Liver (tissue), 9 donors: Measurements from ENCODE around the gene SOSTDC1. TPM values are rescaled to one million over a fixed set of nuclear protein-coding genes. Genes with fewer than 3 reads are reported as not detected.

ENCODE experiments used
- DNase-seq: peaks from one replicate; pipeline ENCODE4 v3.0.0-alpha.2; 2017; ENCODE audit warnings: low spot score
- H3K27ac ChIP-seq, 2 donors: one replicate each; pipeline ENCODE4 v1.7.0; 2013; ENCODE audit warnings: inconsistent platforms in 2 of 2, low read length in 2 of 2, control low read depth in 1 of 2, low read depth in 1 of 2, mild to moderate bottlenecking in 1 of 2
- H3K27me3 ChIP-seq, 4 donors: one replicate each; pipeline versions ENCODE4 v1.6.1 to v1.7.0; 2013; ENCODE audit warnings: low read length in 3 of 4, inconsistent platforms in 1 of 4, mild to moderate bottlenecking in 1 of 4, moderate library complexity in 1 of 4; ENCODE audit not compliant: control insufficient read depth in 4 of 4, insufficient read depth in 4 of 4
- H3K36me3 ChIP-seq, 4 donors: one replicate each; pipeline versions ENCODE4 v1.6.1 to v1.7.0; 2013; ENCODE audit warnings: low read length in 3 of 4, mild to moderate bottlenecking in 3 of 4, low read depth in 1 of 4, moderate library complexity in 1 of 4; ENCODE audit not compliant: control insufficient read depth in 4 of 4, insufficient read depth in 3 of 4
- H3K4me1 ChIP-seq, 4 donors: one replicate each; pipeline versions ENCODE4 v1.6.1 to v1.7.0; 2013; ENCODE audit warnings: low read length in 3 of 4, mild to moderate bottlenecking in 3 of 4, moderate library complexity in 1 of 4; ENCODE audit not compliant: control insufficient read depth in 4 of 4, insufficient read depth in 4 of 4
- H3K4me3 ChIP-seq, 3 donors: one replicate each; pipeline versions ENCODE4 v1.6.1 to v1.7.0; 2013; ENCODE audit warnings: low read length in 3 of 3, control low read depth in 1 of 3, low read depth in 1 of 3, mild to moderate bottlenecking in 1 of 3
- H3K9ac ChIP-seq, 2 donors: one replicate each; pipeline ENCODE4 v1.7.0; 2013; ENCODE audit warnings: low read length in 2 of 2, mild to moderate bottlenecking in 2 of 2, moderate library complexity in 2 of 2, control low read depth in 1 of 2, low read depth in 1 of 2
- H3K9me3 ChIP-seq, 4 donors: one replicate each; pipeline versions ENCODE4 v1.6.1 to v1.7.0; 2013; ENCODE audit warnings: low read length in 3 of 4; ENCODE audit not compliant: control insufficient read depth in 4 of 4
- ATF3 ChIP-seq: IDR thresholded peaks from 2 replicates; pipeline ENCODE4 v1.6.1; 2016; ENCODE audit warnings: antibody characterized with exemption
- CTCF ChIP-seq: fragments of 150-350 bp; IDR thresholded peaks from 2 replicates; pipeline ENCODE4 v1.5.1; 2017; ENCODE audit warnings: improper control_type of control experiment, low read depth, low read length; ENCODE audit not compliant: missing input control
- EGR1 ChIP-seq, 2 donors: IDR thresholded peaks; 2 replicates each; pipeline ENCODE4 v1.6.1; 2016 to 2018; ENCODE audit warnings: antibody characterized with exemption in 2 of 2, low read depth in 2 of 2
- FOXA1 ChIP-seq: IDR thresholded peaks from 2 replicates; pipeline ENCODE4 v1.6.1; 2016; ENCODE audit warnings: antibody characterized with exemption
- FOXA2 ChIP-seq: IDR thresholded peaks from 2 replicates; pipeline ENCODE4 v1.6.1; 2016; ENCODE audit warnings: antibody characterized with exemption
- GABPA ChIP-seq, 2 donors: IDR thresholded peaks in 1 of 2; conservative IDR thresholded peaks in 1 of 2; 2 replicates each; pipeline ENCODE4 v1.6.1; 2016; ENCODE audit warnings: antibody characterized with exemption in 2 of 2, mild to moderate bottlenecking in 1 of 2, moderate library complexity in 1 of 2
- HNF4A ChIP-seq, 2 donors: conservative IDR thresholded peaks; 2 replicates each; pipeline ENCODE4 v1.6.1; 2016; ENCODE audit warnings: antibody characterized with exemption in 2 of 2, mild to moderate bottlenecking in 2 of 2
- HNF4G ChIP-seq: IDR thresholded peaks from 2 replicates; pipeline ENCODE4 v1.6.1; 2016; ENCODE audit warnings: antibody characterized with exemption
- JUND ChIP-seq, 2 donors: IDR thresholded peaks; 2 replicates each; pipeline ENCODE4 v1.6.1; 2016; ENCODE audit warnings: antibody characterized with exemption in 2 of 2
- MAX ChIP-seq: IDR thresholded peaks from 2 replicates; pipeline ENCODE4 v1.6.1; 2016; ENCODE audit warnings: antibody characterized with exemption
- NR2F2 ChIP-seq: IDR thresholded peaks from 2 replicates; pipeline ENCODE4 v1.6.1; 2016; ENCODE audit warnings: antibody characterized with exemption
- RAD21 ChIP-seq, 2 donors: IDR thresholded peaks; 2 replicates each; pipeline ENCODE4 v1.6.1; 2016; ENCODE audit warnings: antibody characterized with exemption in 2 of 2, mild to moderate bottlenecking in 2 of 2
- REST ChIP-seq: IDR thresholded peaks from 2 replicates; pipeline ENCODE4 v1.6.1; 2016; ENCODE audit warnings: antibody characterized with exemption, mild to moderate bottlenecking
- RXRA ChIP-seq, 2 donors: IDR thresholded peaks; 2 replicates each; pipeline ENCODE4 v1.6.1; 2017 to 2018; ENCODE audit warnings: antibody characterized with exemption in 2 of 2, mild to moderate bottlenecking in 1 of 2
- SP1 ChIP-seq: IDR thresholded peaks from 2 replicates; pipeline ENCODE4 v1.6.1; 2018; ENCODE audit warnings: antibody characterized with exemption, mild to moderate bottlenecking
- TAF1 ChIP-seq: conservative IDR thresholded peaks from 2 replicates; pipeline ENCODE4 v1.6.1; 2016; ENCODE audit warnings: antibody characterized with exemption, mild to moderate bottlenecking
- YY1 ChIP-seq: IDR thresholded peaks from 2 replicates; pipeline ENCODE4 v1.6.1; 2016; ENCODE audit warnings: antibody characterized with exemption, mild to moderate bottlenecking
- ZBTB33 ChIP-seq: IDR thresholded peaks from 2 replicates; pipeline ENCODE4 v1.6.1; 2016; ENCODE audit warnings: antibody characterized with exemption
- WGBS: extraction: QIAGEN DNeasy Blood & Tissue Kit; methylation state at CpG from one replicate; pipeline ENCODE4 v1.1.7; 2013; 5-methylcytosine and 5-hydroxymethylcytosine counted together
- polyA plus RNA-seq, 2 donors: library from polyadenylated mRNA; stranded (reverse) in 1 of 2; unstranded in 1 of 2; fragments of 200-250 nt in 1 of 2; fragments of >200 nt in 1 of 2; fragmentation: Nextera tagmentation in 1 of 2; extraction: Ambion mirVana in 1 of 2; gene quantifications; one replicate each; pipeline versions ENCODE4 v1.2.1 to v1.2.3, GENCODE V29; 2013 to 2015
- total RNA-seq, 2 donors: library from RNA; depleted of rRNA; stranded (reverse); fragments of >200 nt; gene quantifications; one replicate each; pipeline ENCODE4 v1.2.3, GENCODE V29; 2014
- donor health status: healthy.
- donor health status: healthy.
- donor health status: healthy.
- donor health status: healthy.
- donor health status: healthy.

SOSTDC1 gene
- total and polyA plus RNA-seq, 4 donors, result 0.05 to 0.56 (median 0.08) TPM; not detected in 1

GRCh38 chr7:16514729-16515128 is 49.2 kb upstream of the SOSTDC1 start (continued):
- TF ChIP-seq ZBTB33 (no peak), ATF3 (no peak), RXRA (IDR thresholded peaks at IDR 0.05) (no peak), GABPA (IDR thresholded peaks at IDR 0.05 in 1 of 2, conservative IDR thresholded peaks at IDR 0.05 in 1 of 2) (no peak), MAX (no peak), SP1 (no peak), RAD21 (IDR thresholded peaks at IDR 0.05) (no peak)

- H3K9me3 ChIP-seq, result peaks cover 0 to 2% (median 0%) of the 10 kb centered on the region in 4 donors
- H3K27me3 ChIP-seq, result no peaks in the 10 kb centered on the region
- WGBS, result 88% methylated on average over 1 of the region's 1 CpG
- no peaks in the 10 kb centered on the region for H3K36me3 ChIP-seq
- no peak for TF ChIP-seq GABPA (IDR thresholded peaks at IDR 0.05 in 1 of 2, conservative IDR thresholded peaks at IDR 0.05 in 1 of 2)
- no peak for TF ChIP-seq EGR1 (IDR thresholded peaks at IDR 0.05; ENCODE audit: low read depth in 2 of 2)
- no peak for TF ChIP-seq NR2F2
- no peak for TF ChIP-seq RXRA (IDR thresholded peaks at IDR 0.05)
- no peak for TF ChIP-seq MAX
- TF ChIP-seq REST, result no peak
- TF ChIP-seq FOXA1, result no peak
- no peak for TF ChIP-seq CTCF
- TF ChIP-seq ZBTB33, result no peak
- no peak for TF ChIP-seq SP1
- TF ChIP-seq RAD21 (IDR thresholded peaks at IDR 0.05), result no peak
- TF ChIP-seq HNF4A (conservative IDR thresholded peaks at IDR 0.05), result no peak
- TF ChIP-seq YY1, result no peak
- TF ChIP-seq TAF1, result no peak
- TF ChIP-seq HNF4G, result no peak
- no peak for TF ChIP-seq FOXA2
- no peak for TF ChIP-seq ATF3
- no peak for TF ChIP-seq JUND (IDR thresholded peaks at IDR 0.05)
- no peak for DNase-seq
- H3K4me3 ChIP-seq, result no peak overlapping the region
- no peak overlapping the region for H3K27ac ChIP-seq
- H3K4me1 ChIP-seq, result no peaks in the 10 kb centered on the region
- H3K9ac ChIP-seq, result no peak overlapping the region
These were observed 48.7 kb upstream of the SOSTDC1 start for GRCh38 chr7:16514271-16514670.
